NCI-H446 (cell line): ENCODE data around the gene INSYN1.

ENCODE experiments used
- DNase-seq, 2 experiments: peaks; one replicate each; lab custom pipeline; 2025; lab: John Stamatoyannopoulos, UW

INSYN1 gene

DNA sequence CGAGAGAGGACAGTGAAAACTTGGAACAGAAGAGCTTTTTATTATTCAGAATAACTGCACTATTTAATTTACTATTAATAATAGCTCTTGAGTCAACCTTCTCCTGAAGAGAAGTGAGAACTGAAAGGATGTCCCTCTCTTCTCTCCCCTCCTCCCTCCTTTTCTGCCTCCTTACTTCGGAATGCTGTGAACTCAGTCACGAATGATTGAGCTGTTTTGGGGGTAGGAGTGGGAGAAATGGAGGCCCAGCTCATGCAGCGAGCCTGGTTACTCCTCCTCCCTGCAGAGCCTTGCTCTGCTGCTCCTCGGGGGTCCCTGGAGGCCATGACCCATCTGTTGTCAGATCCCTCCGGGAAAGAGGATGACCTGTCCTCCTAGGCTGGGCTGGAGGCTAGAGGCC is 20.3 kb upstream of the INSYN1 start:
- DNase-seq: no peak

DNA sequence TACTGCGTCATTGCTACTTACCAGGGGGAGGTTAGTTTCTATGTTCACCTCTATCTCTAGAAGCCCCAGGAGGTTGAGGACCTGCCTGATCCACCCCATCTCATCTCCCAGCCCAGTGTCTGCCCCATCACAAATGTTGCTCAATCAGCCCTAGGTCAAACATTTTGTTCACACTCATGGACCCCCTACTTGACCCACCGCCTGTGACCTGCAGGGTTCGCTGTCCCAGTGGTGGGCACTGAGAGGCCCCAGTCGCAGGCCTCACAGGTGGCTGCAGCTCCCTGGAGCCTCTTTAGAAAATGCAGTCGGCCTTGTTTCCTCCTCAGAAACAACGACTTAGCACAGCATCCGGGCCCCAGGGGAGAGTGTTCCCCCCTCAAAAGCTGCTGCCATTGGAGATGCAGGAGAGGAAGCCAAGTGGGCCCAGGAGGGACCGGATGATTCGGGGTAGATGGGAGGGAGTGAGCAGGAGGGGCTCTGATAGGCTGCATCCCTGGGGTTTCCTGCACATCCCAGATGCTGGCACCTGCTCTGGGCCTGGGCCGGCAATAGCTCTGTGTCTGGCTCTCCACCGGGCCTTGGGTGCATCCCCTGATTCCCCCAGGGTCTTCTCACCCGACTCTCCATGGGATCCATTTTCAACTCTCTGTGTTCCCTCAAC is 18.4 kb upstream of the INSYN1 start:
- DNase-seq: no peak

DNA sequence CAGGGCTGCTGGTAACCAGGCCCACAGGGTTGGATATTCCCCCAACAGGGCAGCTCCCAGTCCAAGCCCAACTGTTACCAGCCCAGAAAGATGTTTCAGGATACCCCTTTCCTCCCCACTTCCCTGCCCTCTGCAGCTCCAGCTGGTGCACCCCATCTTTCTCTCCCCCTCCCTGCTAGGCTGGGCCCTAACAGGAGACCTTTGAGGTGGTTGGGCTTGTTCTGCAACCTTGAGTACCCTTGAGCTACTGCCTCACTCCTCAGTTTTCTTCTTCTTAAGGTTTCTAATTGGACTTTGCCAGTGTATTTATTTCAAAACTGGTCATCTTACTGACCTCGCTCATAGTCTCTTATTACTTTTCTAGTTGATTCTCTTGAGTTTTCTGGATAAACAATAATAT is 16.9 kb upstream of the INSYN1 start:
- DNase-seq: no peak

DNA sequence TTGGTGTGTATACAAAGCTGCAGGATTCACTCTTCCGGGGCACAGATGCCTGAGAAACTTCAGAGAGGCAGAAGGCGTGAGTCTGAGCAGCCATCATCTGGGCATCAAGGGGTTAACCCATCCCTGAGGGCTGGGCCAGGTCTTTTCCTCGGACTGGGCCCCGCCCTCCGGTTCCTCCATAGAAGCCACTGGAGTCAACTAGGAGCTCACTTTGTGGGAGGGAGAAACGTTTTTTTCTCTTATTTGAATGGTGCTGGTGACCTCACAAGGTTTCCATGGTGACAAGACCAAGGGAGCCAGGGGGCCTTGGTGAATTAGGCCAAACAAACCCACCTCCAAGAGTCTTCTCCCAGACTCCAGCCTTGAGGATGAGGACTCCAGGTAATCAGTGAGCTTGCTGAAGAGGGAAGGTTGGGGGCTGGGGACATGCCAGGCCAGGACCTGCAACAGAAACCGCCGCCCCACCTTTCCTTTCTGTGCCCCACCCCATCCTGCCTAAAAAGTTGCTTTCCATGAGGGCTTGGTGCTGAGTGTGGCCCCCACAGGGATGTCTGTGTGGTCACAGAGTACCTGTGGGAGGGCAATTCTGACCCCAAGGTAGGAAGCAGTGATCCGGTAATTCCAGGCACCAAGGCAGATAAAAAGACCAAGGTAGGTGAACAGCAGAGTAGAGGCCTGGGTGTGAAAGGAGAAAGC is 14.8 kb upstream of the INSYN1 start:
- DNase-seq: no peak

DNA sequence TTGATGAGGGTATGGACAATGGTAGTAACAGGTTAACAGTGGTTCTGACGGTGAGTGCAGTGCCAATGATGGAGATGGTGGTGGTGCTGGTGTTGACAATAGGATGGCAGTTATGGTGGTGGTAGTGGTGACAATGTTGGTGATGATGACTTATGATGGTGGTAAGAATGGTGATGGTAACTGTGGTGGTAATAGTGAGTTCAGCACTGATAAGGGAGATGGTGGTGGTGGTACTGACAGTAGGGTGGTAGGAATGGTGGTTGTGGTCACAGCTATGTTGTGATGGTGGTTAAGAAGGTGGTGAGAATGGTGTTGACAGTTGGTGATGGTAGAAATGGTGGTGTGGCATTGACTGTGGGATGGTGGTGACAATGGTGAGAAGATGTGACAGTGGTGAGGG is 13.4 kb upstream of the INSYN1 start:
- no peak for DNase-seq

DNA sequence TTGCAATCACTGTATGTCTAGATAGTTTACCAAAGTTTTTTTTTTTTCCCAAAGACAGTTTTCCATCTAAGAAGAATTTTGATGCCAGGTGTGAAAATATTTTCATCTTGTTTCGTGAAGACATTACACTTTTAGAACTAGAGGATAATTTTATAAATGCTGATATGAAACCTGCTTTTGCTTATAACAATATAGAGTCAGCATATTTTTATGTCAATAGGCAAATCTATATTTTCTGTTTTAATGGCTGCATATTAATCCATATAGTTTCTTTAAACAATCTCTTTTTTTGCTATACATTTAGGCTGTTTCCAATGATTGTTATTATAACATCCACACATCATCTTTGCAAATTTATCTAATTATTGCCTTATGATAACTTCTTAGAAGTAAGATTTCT is 12.6 kb upstream of the INSYN1 start:
- no peak for DNase-seq

DNA sequence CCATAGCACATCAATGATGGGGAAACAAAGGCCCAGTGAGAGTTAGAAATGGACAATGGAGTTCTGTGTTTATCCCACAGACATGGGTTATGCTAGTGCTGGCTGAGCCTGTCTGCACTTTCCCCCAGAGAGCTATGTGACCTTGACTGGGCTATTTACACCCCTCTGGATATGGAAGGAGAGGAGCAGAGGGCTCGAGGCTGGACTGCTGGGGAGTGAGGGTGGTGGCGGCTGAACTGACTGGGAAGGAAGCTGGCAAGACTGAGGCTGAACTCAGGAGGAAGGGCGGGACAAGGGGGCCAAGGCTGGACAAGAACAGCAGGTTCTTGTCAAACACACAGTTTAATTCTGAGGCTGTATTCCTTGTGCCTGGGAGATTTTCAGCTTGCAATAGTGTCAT is 10.8 kb upstream of the INSYN1 start:
- no peak for DNase-seq

DNA sequence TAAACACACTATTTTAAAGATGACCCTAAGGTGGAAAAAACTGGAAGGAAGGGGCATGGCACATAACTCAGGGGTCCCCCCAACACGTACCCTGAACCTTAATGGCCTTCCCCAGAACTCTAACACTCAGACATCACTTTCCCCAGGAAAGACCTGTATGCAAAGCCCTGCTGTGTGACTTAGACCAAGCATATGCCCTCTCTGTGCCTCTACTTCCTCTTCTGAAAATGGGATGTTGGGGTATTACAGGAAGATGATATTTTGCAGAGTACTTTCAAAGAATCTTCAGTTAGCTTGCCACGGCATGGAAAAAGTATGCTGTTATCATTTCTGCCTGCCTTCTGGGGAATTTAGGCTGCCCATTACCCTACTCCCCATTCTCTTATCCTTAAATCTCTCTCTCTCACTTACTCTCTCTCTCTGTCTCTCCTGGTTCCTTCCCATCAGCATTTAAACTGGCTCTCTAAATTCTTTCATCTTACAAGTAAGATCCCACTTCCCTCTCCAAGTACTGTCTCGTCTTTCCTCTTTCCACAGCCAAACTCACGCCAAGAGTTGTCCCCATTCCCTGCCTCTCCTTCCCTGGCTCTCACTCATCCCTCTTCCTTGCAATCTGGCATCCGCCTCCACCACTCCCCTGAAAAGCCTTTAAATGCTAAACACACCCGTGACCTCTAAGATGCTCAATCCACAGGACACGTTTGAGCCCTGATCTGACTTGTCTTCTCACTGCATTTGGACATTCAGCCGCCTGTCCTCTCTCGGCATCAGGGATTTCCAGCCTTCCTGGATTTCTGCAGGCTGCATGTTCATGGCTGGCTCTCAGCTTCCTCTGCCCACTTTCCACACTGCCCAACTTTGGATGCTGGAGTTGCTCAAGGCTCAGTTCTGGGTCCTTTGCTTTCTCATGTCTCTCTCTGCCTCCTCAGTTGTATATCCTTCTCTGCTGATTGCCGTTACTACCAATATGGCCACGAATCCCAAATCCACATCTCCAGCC is 7.5 kb upstream of the INSYN1 start:
- DNase-seq: no peak

DNA sequence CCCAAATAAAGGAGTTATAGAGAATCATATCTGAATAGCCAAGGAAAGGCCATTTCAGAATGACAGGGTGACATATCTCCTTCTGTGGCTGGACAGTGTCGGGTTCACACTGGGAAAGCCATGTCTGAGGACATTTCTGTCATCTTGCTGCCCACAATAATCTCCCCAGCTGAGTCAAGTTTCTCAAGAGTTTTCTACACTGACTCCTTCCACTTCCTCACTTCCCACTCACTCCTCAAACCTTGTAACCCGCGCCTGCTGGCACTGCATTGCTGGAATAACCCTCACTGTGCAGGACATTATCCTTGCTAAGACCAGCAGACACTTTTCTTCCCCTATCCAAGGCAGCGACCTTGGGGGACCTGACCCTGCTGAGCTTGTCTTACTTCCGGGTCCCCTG is 5.3 kb upstream of the INSYN1 start:
- no peak for DNase-seq

DNA sequence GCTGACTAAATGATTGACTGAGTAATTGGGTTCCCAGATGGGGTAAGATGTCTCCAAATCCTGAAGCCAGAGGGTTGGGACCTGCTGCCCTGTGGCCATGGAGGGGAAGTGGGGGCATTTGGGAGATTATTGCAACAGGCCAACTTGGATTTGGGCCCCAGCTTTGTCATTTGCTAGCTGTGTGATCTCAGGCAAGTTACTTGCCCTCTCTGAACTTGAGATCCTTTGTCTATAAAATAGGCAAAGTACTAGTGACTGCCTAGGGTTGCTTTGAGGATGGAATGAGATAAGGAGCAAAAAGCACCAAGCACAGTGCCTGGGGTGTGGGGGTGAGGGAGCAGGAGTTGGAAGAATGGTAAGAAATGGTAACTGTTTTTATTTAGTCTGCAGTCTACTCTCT is 4.4 kb upstream of the INSYN1 start:
- no peak for DNase-seq

DNA sequence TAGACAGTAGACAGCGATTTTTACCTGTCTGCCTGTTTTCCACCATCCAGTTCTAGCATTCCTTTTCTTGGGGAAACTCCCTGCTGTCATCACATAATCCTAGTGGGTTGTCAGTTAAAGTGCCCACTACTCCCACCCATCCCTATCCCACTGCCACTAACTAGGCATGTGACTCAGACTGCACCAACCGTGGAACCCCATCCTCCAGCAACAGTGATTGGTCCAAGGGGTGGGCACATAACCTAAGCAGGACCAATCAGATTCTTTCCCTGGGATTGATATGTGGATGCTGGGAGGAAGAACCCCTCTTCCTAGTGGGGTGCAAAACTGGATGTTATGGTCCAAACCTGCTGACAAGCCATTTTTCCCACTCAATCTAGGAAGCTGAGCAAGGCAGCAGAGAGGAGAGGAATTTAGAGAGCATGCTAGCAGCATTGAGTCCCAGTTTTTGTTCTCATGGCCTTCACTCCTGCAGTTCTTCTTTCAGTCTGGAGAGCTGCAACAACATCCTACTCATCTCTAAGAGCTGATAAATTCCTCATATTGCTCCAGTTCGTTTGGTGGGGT is 3.9 kb upstream of the INSYN1 start:
- DNase-seq: no peak

DNA sequence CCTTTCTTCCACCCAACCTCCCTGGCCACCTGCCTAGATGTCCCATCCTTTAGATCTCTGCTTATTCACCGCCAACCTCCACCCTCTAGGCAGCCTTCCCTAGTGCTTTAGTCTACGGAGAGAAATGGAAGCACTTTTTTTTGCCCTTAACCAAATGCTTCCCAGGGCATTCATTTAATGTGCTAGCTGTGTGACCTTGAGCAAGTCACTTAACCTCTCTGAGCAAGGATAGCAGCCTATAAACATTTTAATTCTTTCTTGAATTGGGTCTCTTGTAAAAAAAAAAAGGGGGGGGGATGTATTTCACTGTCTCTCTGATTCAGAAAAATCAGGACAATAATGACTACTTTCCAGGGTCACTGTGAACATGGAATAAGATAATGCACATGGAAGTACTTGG is 3.2 kb upstream of the INSYN1 start:
- DNase-seq: no peak

DNA sequence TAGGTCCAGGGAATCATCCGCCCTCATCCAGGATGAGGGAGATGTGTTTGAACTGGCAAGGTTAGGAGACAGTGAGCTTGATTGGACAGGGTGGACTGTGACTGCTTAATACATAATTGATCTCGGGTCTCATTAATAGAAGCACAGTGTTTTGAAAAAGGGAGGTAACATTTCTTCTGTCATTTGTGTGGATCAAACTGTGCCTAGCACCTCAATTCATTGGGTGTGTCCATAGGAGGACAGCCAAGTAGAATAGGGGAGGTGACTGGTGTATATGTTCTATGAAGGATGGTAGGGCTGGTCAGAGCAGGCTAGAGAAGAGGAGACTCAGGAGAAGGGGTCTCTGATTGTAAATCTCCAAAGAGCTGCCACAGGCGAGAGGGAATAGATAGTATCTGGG is 2.8 kb upstream of the INSYN1 start:
- DNase-seq: no peak

DNA sequence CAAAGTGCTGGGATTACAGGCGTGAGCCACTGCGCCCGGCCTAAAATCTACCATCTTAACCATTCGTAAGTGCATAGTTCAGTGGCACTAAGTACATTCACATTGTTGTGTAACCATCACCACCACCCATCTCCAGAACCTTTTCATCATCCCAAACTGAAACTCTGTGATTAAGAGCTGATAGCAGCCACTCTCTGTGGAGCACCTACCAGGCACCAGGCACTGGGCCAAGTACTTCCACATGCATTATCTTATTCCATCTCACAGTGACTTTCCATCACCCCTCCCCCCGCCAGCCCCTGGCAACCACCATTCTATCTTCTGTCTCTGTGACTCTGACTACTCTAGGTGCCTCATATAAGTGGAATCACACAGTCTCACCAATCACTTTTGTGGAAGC is 2.3 kb upstream of the INSYN1 start:
- DNase-seq: no peak

DNA sequence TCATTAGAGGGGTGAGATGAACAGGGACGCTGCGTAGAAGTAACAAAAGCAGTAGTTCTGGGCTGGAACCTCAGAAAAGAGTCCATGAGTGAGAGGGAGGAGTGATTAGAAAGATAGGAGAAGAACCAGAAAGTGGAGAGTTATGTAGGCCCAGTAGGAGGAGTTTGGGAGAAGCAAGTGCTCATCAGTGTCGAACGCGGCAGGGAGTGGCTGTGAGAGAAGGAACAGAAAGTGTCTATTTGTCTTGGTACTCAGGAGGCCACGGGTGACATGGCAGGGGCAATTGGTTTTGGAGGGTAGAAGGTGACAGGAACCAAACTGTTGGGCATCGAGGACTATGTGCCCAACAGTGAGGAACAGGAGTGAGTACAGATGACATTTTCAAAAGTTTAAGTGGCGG is 1.3 kb upstream of the INSYN1 start:
- DNase-seq: no peak

DNA sequence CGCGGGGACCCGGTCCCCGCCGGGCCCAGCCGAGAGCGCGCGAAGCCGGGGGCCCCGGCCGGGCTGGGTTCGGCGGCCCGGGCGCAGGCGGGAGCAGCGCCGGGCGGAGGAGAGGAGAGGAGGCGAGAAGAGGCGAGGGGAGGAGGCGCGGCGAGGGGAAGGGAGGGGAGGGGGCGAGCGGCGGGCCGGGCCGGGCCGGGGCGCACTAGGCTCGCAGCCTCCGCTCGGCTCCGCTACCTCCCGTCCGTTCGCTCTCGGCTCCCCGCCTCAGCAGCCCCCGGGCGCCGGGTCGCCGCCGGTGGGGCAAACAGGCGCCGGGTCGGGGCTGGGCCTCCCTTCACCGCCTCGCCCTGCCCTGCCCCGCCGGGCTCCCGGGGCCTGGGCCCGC is 351 bp downstream of the INSYN1 start:
- DNase-seq: no peak

DNA sequence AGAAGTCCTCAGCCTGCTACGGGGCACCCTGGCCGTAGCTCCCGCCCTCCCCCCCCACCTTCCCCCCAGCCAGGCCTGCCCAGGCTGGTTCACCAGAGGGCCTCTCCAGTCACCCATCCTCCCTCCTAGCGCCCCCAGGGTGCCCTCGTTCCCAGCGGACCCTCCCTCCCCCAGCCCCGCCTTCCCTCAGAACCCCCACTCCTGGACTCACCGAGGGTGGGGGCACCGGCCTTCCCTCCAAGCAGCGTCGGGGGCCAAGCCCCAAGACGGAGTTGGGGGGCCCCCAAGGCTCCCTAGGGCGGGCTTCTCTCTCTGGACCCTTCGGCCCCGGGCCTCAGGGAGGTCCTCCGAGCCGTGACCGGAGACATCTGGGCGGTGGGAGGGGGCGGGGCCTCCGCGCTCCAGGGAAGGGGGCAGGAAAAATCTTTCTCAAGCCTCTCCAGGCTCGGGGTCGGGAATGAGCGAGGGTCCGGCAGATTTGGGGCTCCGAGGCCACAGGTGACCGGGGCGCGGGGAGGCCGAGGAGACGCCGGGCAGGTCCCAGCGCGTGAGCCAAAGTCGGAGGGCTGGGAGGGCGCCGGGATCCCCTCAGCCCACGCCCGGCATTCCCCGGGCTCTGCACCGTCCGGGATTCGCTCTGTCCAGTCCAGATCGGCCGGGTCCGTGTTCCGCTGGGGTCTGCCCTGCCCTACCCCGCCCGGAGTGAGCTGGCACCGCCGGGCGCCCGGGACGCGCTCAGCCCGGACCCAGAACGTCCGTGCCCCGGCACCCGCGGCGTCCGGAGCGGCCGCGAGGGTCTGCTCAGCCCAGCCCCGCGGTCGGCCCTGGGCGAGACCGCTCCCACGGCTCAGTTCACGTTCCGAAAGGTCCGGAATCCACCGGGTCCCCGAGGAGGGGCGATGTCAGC is 999 bp downstream of the INSYN1 start:
- no peak for DNase-seq

DNA sequence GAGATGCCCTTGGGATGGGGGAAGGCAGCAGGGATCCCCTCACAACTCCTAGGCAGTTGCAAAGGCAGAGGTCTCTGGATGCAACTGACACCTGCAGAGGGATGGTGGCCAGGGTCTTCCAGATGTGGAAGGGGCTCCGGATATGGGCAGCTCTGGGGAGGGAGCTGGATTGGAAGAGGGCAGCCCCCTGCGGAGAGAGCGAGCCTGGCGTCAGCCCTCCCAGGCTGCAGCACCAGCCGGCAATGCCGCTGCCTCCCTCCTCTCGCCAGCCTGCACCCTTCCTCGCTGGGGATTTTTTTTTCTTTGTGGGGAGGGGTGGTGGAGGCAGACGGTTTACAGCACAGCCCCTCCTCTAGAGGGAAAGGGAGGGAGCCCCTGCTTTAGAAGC is 1.6 kb downstream of the INSYN1 start:
- DNase-seq: no peak

DNA sequence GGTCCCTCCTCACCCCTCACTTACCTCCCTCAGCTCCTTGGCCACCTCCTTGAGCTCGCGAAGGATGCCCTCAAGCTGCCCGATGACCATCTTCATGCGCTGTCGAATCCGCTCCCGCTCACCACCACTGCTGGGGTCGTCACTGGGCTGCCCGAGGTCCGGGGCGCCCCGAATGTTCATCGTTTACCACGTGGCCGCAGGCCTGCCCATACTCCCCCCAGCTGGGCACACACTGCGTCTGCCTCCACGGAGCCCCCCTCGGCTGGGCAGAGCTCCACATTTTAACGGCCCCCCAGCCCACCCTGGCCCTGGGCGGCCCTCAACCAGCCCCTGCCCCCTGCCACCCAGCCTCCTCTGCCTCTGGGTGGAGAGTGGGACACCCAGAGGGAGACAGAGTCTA is 2.2 kb downstream of the INSYN1 start:
- no peak for DNase-seq

DNA sequence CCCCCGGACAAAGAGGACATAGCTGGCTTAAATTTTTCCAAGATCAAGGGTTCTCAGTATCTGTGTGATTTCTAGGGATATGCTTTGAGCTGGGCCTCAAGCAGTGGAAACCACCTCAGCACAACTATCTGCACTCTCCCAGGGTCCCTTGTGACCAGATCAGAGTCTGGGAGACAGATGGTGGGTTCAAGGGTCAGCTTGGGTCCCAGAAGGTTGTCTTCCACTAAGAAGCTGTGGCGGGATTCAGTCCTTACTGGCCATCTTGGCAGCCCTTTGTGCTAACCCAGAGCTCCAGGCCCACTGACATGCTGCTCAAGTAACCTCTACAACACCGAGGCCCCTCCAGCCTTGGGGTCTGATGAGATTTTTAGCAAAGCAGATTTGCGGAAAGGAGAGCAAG is 2.7 kb downstream of the INSYN1 start:
- DNase-seq: no peak

DNA sequence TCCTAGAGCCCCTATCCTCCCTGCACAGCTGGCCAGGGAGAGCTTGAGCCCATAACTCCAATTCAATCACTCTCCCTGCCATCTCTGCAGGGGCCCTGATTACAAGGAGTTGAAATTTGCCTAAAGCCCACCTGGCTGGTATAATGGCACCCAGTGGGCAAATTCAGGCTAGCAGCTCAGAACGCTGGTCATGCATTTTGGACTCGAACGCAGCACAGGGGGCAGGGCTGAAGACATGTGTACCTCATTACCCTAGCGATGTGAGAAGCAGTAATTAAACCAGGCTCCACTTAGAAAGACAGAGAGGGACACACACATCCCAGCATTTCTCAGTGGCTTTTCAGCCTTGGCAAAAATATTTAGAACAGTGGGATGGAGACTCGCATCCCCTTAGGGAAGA is 3.2 kb downstream of the INSYN1 start:
- DNase-seq: no peak

DNA sequence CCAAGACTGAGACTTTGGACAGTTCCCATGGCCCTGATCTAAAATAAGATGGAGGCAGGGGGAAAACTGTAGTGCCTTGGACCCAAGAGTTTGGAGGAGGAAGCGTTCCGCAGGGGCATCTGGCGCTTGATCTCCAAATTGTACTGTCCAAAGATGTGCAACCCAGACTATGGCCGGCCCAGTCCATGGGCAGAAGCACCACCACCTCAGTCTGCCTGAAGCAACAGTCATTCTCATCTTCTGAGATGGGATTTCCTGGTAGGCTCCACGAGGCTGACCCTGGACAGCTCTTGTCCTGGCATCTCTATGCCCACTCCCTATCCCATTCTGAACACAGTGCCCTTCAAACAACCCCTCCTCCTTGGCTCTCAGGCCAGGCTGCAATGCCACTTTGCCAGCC is 3.6 kb downstream of the INSYN1 start:
- no peak for DNase-seq
